Measurements from ENCODE around the gene ISX. TPM values are rescaled to one million over a fixed set of nuclear protein-coding genes. Genes with fewer than 3 reads are reported as not detected.

Gene ISX
- total RNA-seq, 1 experiment from 2014 or later: not detected

DNA sequence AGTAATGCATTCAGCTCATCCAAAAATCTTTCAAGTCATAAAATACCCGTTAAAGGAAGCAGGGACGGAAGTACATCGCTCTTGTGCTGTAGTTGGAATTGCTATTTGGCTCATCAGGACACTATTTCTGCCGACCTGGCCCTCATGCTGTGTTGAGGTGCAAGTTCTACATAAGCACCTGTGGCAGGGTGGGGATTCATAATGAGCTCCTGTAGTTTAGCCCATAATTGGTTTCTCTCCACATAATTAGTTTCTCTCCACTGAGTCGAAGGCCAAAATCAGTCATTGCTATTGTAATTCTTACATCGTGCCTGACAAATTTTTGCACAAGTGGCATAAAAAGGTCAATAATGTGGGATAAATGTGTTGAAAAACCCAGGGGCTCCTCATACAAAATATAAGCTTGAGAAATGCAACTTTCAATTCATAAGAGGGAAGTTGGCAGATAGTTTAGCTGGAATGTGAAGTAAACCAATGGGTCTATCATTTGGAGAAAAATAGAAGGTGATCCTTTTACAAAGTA is 14.9 kb upstream of the ISX start:
- CTCF ChIA-PET: no interaction called here

DNA sequence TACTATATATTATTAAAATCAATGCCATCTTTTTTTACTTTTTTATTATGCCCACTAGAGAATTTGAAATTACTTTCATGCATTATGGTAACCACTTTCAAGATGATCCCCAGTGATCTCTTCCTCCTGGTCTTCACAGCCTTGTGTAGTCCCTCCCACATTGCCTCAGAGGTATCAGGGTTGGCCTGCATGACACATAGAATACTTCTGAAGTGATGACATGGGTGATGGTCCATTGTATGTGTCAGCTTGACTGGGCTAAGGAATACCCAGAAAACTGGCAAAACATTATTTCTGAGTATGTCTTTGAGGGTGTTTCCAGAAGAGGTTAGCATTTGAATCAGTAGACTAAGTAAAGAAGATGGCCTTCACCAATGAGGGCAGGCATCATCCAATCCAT is 14.2 kb upstream of the ISX start:
- Histone ChIP-seq H3K4me1 (ENCODE audit: insufficient read depth, low read length, poor library complexity, severe bottlenecking) (no peaks in the 10 kb centered on the region), H3K9me3 (ENCODE audit: low read depth, low read length, poor library complexity, severe bottlenecking) (no peaks in the 10 kb centered on the region), H3K27ac (ENCODE audit: low read depth, low read length, poor library complexity, severe bottlenecking) (no peak overlapping the region), H3K36me3 (ENCODE audit: insufficient read depth, low read length, poor library complexity, severe bottlenecking) (no peaks in the 10 kb centered on the region), H3K4me3 (ENCODE audit: low read depth, low read length, poor library complexity, severe bottlenecking) (no peak overlapping the region), H3K27me3 (replicated peaks; ENCODE audit: insufficient read depth, low read depth, low read length, poor library complexity) (peaks cover 15% of the 10 kb centered on the region)
- ChIA-PET CTCF (no interaction called here), POLR2A (ENCODE audit: low non-redundant PET) (no interaction called here)
- DNase-seq (ENCODE audit: low spot score): no peak
- TF ChIP-seq, protein P1, sequence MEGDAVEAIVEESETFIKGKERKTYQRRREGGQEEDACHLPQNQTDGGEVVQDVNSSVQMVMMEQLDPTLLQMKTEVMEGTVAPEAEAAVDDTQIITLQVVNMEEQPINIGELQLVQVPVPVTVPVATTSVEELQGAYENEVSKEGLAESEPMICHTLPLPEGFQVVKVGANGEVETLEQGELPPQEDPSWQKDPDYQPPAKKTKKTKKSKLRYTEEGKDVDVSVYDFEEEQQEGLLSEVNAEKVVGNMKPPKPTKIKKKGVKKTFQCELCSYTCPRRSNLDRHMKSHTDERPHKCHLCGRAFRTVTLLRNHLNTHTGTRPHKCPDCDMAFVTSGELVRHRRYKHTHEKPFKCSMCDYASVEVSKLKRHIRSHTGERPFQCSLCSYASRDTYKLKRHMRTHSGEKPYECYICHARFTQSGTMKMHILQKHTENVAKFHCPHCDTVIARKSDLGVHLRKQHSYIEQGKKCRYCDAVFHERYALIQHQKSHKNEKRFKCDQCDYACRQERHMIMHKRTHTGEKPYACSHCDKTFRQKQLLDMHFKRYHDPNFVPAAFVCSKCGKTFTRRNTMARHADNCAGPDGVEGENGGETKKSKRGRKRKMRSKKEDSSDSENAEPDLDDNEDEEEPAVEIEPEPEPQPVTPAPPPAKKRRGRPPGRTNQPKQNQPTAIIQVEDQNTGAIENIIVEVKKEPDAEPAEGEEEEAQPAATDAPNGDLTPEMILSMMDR (conservative IDR thresholded peaks at IDR 0.05; ENCODE audit: low read depth, low read length): no peak
- no peak for TF ChIP-seq EZH2 (IDR thresholded peaks at IDR 0.05; ENCODE audit: borderline replicate concordance, low read depth, low read length, poor library complexity, severe bottlenecking)
- BruUV-seq (replicated peaks): no TSS peak
- intact Hi-C loops (cut with micrococcal nuclease; ENCODE audit: unreplicated experiment): no loop called here

More for the DNA sequence above, 14.9 kb upstream of the ISX start:
- POLR2A ChIA-PET (ENCODE audit: low non-redundant PET): no interaction called here
- H3K27ac ChIP-seq (ENCODE audit: low read depth, low read length, poor library complexity, severe bottlenecking): no peak overlapping the region
- DNase-seq (ENCODE audit: low spot score): no peak
- H3K27me3 ChIP-seq (replicated peaks; ENCODE audit: insufficient read depth, low read depth, low read length, poor library complexity): peaks cover 11% of the 10 kb centered on the region
- intact Hi-C loops (cut with micrococcal nuclease; ENCODE audit: unreplicated experiment): no loop called here
- H3K4me1 ChIP-seq (ENCODE audit: insufficient read depth, low read length, poor library complexity, severe bottlenecking): no peaks in the 10 kb centered on the region
- no peaks in the 10 kb centered on the region for H3K9me3 ChIP-seq (ENCODE audit: low read depth, low read length, poor library complexity, severe bottlenecking)
- TF ChIP-seq, protein P1 (conservative IDR thresholded peaks at IDR 0.05; ENCODE audit: low read depth, low read length): no peak
- TF ChIP-seq EZH2 (IDR thresholded peaks at IDR 0.05; ENCODE audit: borderline replicate concordance, low read depth, low read length, poor library complexity, severe bottlenecking): no peak
- no peak overlapping the region for H3K4me3 ChIP-seq (ENCODE audit: low read depth, low read length, poor library complexity, severe bottlenecking)
- no TSS peak for BruUV-seq (replicated peaks)
- no peaks in the 10 kb centered on the region for H3K36me3 ChIP-seq (ENCODE audit: insufficient read depth, low read length, poor library complexity, severe bottlenecking)

DNA sequence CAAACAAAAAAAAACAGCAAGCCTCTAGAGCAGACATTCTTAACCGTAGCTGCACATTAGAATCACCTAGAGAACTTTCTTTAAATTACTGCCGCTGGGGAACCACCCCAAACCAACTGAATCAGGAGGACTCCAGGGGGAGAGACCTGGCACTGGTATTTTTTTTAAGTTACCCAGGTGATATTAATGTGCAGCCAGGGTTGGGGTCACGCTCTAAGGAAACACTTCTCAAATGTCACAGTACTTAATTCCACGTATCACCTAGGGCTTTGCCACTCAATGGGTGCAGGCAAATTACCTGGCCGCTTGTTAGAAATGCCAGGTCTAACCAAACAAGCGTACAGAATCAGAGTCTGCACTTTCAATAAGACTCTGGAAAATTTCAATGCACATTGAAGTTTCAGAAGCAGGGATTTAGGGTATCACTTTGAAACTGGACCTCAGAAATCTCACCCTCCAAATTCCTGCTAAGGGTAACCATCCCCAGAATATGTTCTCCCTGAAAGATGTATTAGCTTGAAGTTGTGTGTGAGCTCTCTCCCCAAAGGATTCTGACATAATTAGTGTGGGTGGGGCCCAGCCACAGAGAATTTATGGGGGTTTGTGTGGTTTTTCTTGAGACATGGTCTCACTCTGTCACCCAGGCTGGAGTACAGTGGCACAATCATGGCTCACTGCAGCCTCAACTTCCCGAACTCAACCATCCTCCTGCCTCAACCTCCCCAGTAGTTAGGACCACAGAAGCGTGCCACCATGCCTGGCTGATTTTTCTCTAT is 12.7 kb upstream of the ISX start:
- H3K4me3 ChIP-seq (ENCODE audit: low read depth, low read length, poor library complexity, severe bottlenecking): no peak overlapping the region
- ChIA-PET POLR2A (ENCODE audit: low non-redundant PET) (no interaction called here), CTCF (no interaction called here)
- intact Hi-C loops (cut with micrococcal nuclease; ENCODE audit: unreplicated experiment): no loop called here
- TF ChIP-seq, protein P1 (conservative IDR thresholded peaks at IDR 0.05; ENCODE audit: low read depth, low read length): no peak
- no peak for TF ChIP-seq EZH2 (IDR thresholded peaks at IDR 0.05; ENCODE audit: borderline replicate concordance, low read depth, low read length, poor library complexity, severe bottlenecking)
- no peaks in the 10 kb centered on the region for H3K9me3 ChIP-seq (ENCODE audit: low read depth, low read length, poor library complexity, severe bottlenecking)
- no peak overlapping the region for H3K27ac ChIP-seq (ENCODE audit: low read depth, low read length, poor library complexity, severe bottlenecking)
- no TSS peak for BruUV-seq (replicated peaks)
- peaks cover 9% of the 10 kb centered on the region for H3K27me3 ChIP-seq (replicated peaks; ENCODE audit: insufficient read depth, low read depth, low read length, poor library complexity)
- no peaks in the 10 kb centered on the region for H3K4me1 ChIP-seq (ENCODE audit: insufficient read depth, low read length, poor library complexity, severe bottlenecking)
- H3K36me3 ChIP-seq (ENCODE audit: insufficient read depth, low read length, poor library complexity, severe bottlenecking): no peaks in the 10 kb centered on the region
- DNase-seq (ENCODE audit: low spot score): no peak

All from A673 (cell line).